HepG2 (cell line): Measurements from ENCODE around the gene PDK2. TPM values are rescaled to one million over a fixed set of nuclear protein-coding genes. Genes with fewer than 3 reads are reported as not detected.

ENCODE experiments used
- CTCF ChIP-seq: sonication (generic); formaldehyde crosslinking; IDR thresholded peaks from 2 replicates; pipeline ENCODE4 v1.5.0; 2020; ENCODE audit warnings: mild to moderate bottlenecking, missing genetic modification reagents, moderate library complexity
- FOXM1 ChIP-seq: sonication (generic); formaldehyde crosslinking; IDR thresholded peaks from 2 replicates; pipeline ENCODE4 v1.5.0; 2020; ENCODE audit warnings: missing genetic modification reagents
- GRHL1 ChIP-seq: sonication (generic); formaldehyde crosslinking; conservative IDR thresholded peaks from 2 replicates; pipeline ENCODE4 v1.8.0; 2022; ENCODE audit warnings: missing genetic modification reagents
- HOMEZ ChIP-seq: IDR thresholded peaks from 2 replicates; pipeline ENCODE4 v1.6.1; 2016; ENCODE audit warnings: low read depth
- NKX3-1 ChIP-seq: sonication (generic); formaldehyde crosslinking; IDR thresholded peaks from 2 replicates; pipeline ENCODE4 v1.5.0; 2020; ENCODE audit warnings: missing genetic modification reagents
- NONO ChIP-seq, 2 experiments: fragments of 450-650 bp in 1 of 2; sonication (generic) in 1 of 2; formaldehyde crosslinking in 1 of 2; IDR thresholded peaks in 1 of 2; conservative IDR thresholded peaks in 1 of 2; 2 replicates each; pipeline versions ENCODE4 v1.6.1 to v1.8.0; 2017 to 2022; ENCODE audit warnings: mild to moderate bottlenecking in 1 of 2, missing genetic modification reagents in 1 of 2, moderate library complexity in 1 of 2
- PLSCR1 ChIP-seq: sonication (generic); formaldehyde crosslinking; IDR thresholded peaks from 2 replicates; pipeline ENCODE4 v1.5.0; 2020; ENCODE audit warnings: missing genetic modification reagents, mild to moderate bottlenecking, borderline replicate concordance
- SIX4 ChIP-seq: sonication (generic); formaldehyde crosslinking; IDR thresholded peaks from 2 replicates; pipeline ENCODE4 v1.4.0; 2020; ENCODE audit warnings: missing genetic modification reagents
- THAP7 ChIP-seq: sonication (generic); formaldehyde crosslinking; IDR thresholded peaks from 2 replicates; pipeline ENCODE4 v1.8.1; 2023; ENCODE audit warnings: mild to moderate bottlenecking, missing genetic modification reagents
- ZBED4 ChIP-seq: sonication (generic); formaldehyde crosslinking; IDR thresholded peaks from 2 replicates; pipeline ENCODE4 v1.4.0; 2020; ENCODE audit warnings: missing genetic modification reagents, borderline replicate concordance
- ZIK1 ChIP-seq: sonication (generic); formaldehyde crosslinking; IDR thresholded peaks from 2 replicates; pipeline ENCODE4 v1.5.0; 2020; ENCODE audit warnings: mild to moderate bottlenecking, low read depth, missing genetic modification reagents, borderline replicate concordance
- ZNF160 ChIP-seq: sonication (generic); formaldehyde crosslinking; IDR thresholded peaks from 2 replicates; pipeline ENCODE4 v1.8.0; 2022; ENCODE audit warnings: mild to moderate bottlenecking, inconsistent platforms, missing genetic modification reagents
- ZNF234 ChIP-seq: sonication (generic); formaldehyde crosslinking; conservative IDR thresholded peaks from 2 replicates; pipeline ENCODE4 v1.5.1; 2020; ENCODE audit warnings: mild to moderate bottlenecking, missing genetic modification reagents
- ZNF263 ChIP-seq: sonication (generic); formaldehyde crosslinking; IDR thresholded peaks from 2 replicates; pipeline ENCODE4 v1.4.0; 2020; ENCODE audit warnings: missing genetic modification reagents
- ZNF451 ChIP-seq: sonication (generic); formaldehyde crosslinking; IDR thresholded peaks from 2 replicates; pipeline ENCODE4 v1.5.0; 2020; ENCODE audit warnings: mild to moderate bottlenecking, missing genetic modification reagents
- ZNF570 ChIP-seq: sonication (generic); formaldehyde crosslinking; IDR thresholded peaks from 2 replicates; pipeline ENCODE4 v1.4.0; 2020; ENCODE audit warnings: mild to moderate bottlenecking, missing genetic modification reagents, borderline replicate concordance
- polyA plus RNA-seq, 8 experiments: library from polyadenylated mRNA; depleted of rRNA in 3 of 8; stranded (reverse) in 7 of 8; unstranded in 1 of 8; fragments of >200 nt; fragmentation: Illumina TruSeq in 4 of 8; extraction: Trizol in 4 of 8; gene quantifications; 2 replicates each; pipeline versions ENCODE4 v1.2.1 to v1.2.3, GENCODE V29; 2011 to 2016; ENCODE audit warnings: low read depth in 4 of 8, missing spikeins in 1 of 8, mixed read lengths in 1 of 8; ENCODE audit not compliant: insufficient read depth in 1 of 8
- total RNA-seq, 5 experiments: library from RNA; depleted of rRNA; stranded (reverse); fragments of >200 nt; fragmentation: Illumina TruSeq; extraction: Trizol; gene quantifications; 2 replicates each; pipeline ENCODE4 v1.2.3, GENCODE V29; 2016; ENCODE audit warnings: low read depth in 1 of 5

PDK2 gene
- total and polyA plus RNA-seq, 2 of the 13 experiments (the other 11 are each of a cell fraction or from before 2014, with no cell fraction given), result 18.5 to 59.7 TPM

GRCh38 chr17:50094753-50095619 is at the start of gene PDK2 (continued):
- TF ChIP-seq GRHL1, result no peak
- TF ChIP-seq CTCF, result no peak
- TF ChIP-seq ZNF570 (CRISPR knock-in tag), result no peak
- TF ChIP-seq ZIK1 (CRISPR knock-in tag), result no peak
- peak; percentile 77 for TF ChIP-seq ZNF451 (CRISPR knock-in tag)
- peak; percentile 76; the same call in 1 of the 2 replicates for TF ChIP-seq FOXM1 (CRISPR knock-in tag)
- TF ChIP-seq THAP7 (CRISPR knock-in tag), result no peak
- peak; percentile 46; the same call in 1 of the 2 replicates for TF ChIP-seq HOMEZ (CRISPR knock-in tag)
- peak; percentile 53 for TF ChIP-seq ZNF263 (CRISPR knock-in tag)
- no peak for TF ChIP-seq ZNF234 (CRISPR knock-in tag)
- TF ChIP-seq ZBED4, result peak; percentile 90
- no peak for TF ChIP-seq NONO (IDR thresholded peaks at IDR 0.05)
- peak; percentile 86 for TF ChIP-seq NONO (CRISPR knock-in tag; conservative IDR thresholded peaks at IDR 0.05)
- TF ChIP-seq SIX4, result peak; percentile 10; the same call in 1 of the 2 replicates
- TF ChIP-seq PLSCR1 (CRISPR knock-in tag), result no peak
- 0 out of 2 replicates have a peak, but pooled peaks have one; percentile 17 for TF ChIP-seq ZNF160 (CRISPR knock-in tag)
- TF ChIP-seq NKX3-1 (CRISPR knock-in tag), result peak; percentile 51; the same call in 1 of the 2 replicates
